Mucosa of descending colon (tissue), 3 donors: ENCODE measurements around the gene MINK1. TPM values are rescaled to one million over a fixed set of nuclear protein-coding genes. Genes with fewer than 3 reads are reported as not detected.

ENCODE experiments used
- ATAC-seq: fragments of 200-7000 bp; cut with Tn5 transposase; one replicate; pipeline ENCODE4 v1.9.1; 2020; ENCODE audit warnings: mild to moderate bottlenecking, moderate library complexity
- DNase-seq, 3 donors: peaks; one replicate each; pipeline ENCODE4 v3.0.0-alpha.2; 2020
- H3K36me3 ChIP-seq: fragments of 200-600 bp; one replicate; pipeline ENCODE4 v1.8.0; 2021; ENCODE audit warnings: low read depth, mild to moderate bottlenecking
- H3K4me1 ChIP-seq: fragments of 200-600 bp; one replicate; pipeline ENCODE4 v1.8.0; 2021; ENCODE audit warnings: low read depth, mild to moderate bottlenecking
- H3K4me3 ChIP-seq: fragments of 200-600 bp; one replicate; pipeline ENCODE4 v1.8.0; 2021; ENCODE audit warnings: mild to moderate bottlenecking
- H3K9me3 ChIP-seq: fragments of 200-600 bp; one replicate; pipeline ENCODE4 v1.8.0; 2021; ENCODE audit warnings: mild to moderate bottlenecking
- CTCF ChIP-seq: fragments of 200-600 bp; IDR thresholded peaks from one replicate; pipeline ENCODE4 v1.8.0; 2022; ENCODE audit warnings: antibody characterized with exemption, mild to moderate bottlenecking
- intact Hi-C, 2 donors: fragments of 100-400 bp; cut with DNase I in 1 of 2; cut with micrococcal nuclease in 1 of 2; formaldehyde crosslinking; loops; one replicate each; pipeline versions ENCODE4 v1.11.0 to v1.11.1; 2022; cut with DNase I, micrococcal nuclease
- total RNA-seq, 3 donors: library from RNA; stranded (reverse); fragmentation: NEBNext Ultra II Directional in 2 of 3; extraction: Animal tissue kit (Norgen Biotek cat#: 25700) in 2 of 3; gene quantifications; one replicate each; pipeline versions ENCODE4 v1.2.1 to v1.2.4, GENCODE V29; 2021 to 2023
- donor health status: DM: no; HTN: no; CAD: no; lungs with moderate emphysema.
- donor health status: DM: no; HTN: no; CAD: no.
- donor health status: DM: no; HTN: yes; CAD: no.

MINK1 gene
- total RNA-seq, 3 donors from 2014 or later = 140 to 227 (median 170) TPM

- peak in 2 of 3 donors; percentile 19 to 71 for DNase-seq
- Histone ChIP-seq H3K36me3 (peaks cover 3% of the 10 kb centered on the region), H3K9me3 (no peaks in the 10 kb centered on the region), H3K4me3 (no peak overlapping the region), H3K4me1 (peaks cover 40% of the 10 kb centered on the region)
- intact Hi-C loops = loop anchor here in 1 of 2 donors (10.0 kb wide), 1 partner anchor 174 kb away; no protein-coding TSS in a partner anchor
- no peak for TF ChIP-seq CTCF
- no peak for ATAC-seq
These were observed 65.8 kb downstream of the MINK1 start for GRCh38 chr17:4898927-4899326.

GRCh38 chr17:4899341-4900230 is 66.4 kb downstream of the MINK1 start, which contains the start of gene C17orf107:
C17orf107 (plus strand) TSS chr17:4899536; CDS start chr17:4899763, 227 bp downstream.
- DNase-seq (peak; percentile 89 to 93 (median 90)), ATAC-seq (peak; percentile 75)
- peaks cover 40% of the 10 kb centered on the region for H3K4me1 ChIP-seq
- peak within 1 kb of the TSS; percentile 17 for H3K4me3 ChIP-seq
- H3K9me3 ChIP-seq = no peaks in the 10 kb centered on the region
- no peak for TF ChIP-seq CTCF
- H3K36me3 ChIP-seq = peaks cover under 1% of the 10 kb centered on the region
- intact Hi-C loops = loop anchor here in 1 of 2 donors (10.0 kb wide), 1 partner anchor 175 kb away; no protein-coding TSS in a partner anchor

GRCh38 chr17:4900231-4901107 is 67.3 kb downstream of the MINK1 start:
- Histone ChIP-seq H3K9me3 (no peaks in the 10 kb centered on the region), H3K4me1 (peaks cover 40% of the 10 kb centered on the region), H3K4me3 (no peak overlapping the region), H3K36me3 (no peaks in the 10 kb centered on the region)
- DNase-seq = peak; percentile 21 to 82 (median 67)
- peak; percentile 11 for ATAC-seq
- intact Hi-C loops = no loop called here
- TF ChIP-seq CTCF = no peak

GRCh38 chr17:4901108-4901647 is 68.0 kb downstream of the MINK1 start:
- intact Hi-C loops = no loop called here
- Histone ChIP-seq H3K36me3 (no peaks in the 10 kb centered on the region), H3K9me3 (no peaks in the 10 kb centered on the region), H3K4me3 (no peak overlapping the region), H3K4me1 (peaks cover 40% of the 10 kb centered on the region)
- DNase-seq (no peak), ATAC-seq (no peak)
- no peak for TF ChIP-seq CTCF

- DNase-seq (peak; percentile 25 to 83 (median 75)), ATAC-seq (peak; percentile 24)
- Histone ChIP-seq H3K9me3 (no peaks in the 10 kb centered on the region), H3K36me3 (no peaks in the 10 kb centered on the region), H3K4me1 (peaks cover 40% of the 10 kb centered on the region), H3K4me3 (no peak overlapping the region)
- TF ChIP-seq CTCF = no peak
- intact Hi-C loops = no loop called here
These were observed 68.7 kb downstream of the MINK1 start for GRCh38 chr17:4901648-4902344.
